ENCODE data around the gene ZNF35. TPM values are rescaled to one million over a fixed set of nuclear protein-coding genes. Genes with fewer than 3 reads are reported as not detected.

Gene ZNF35
- total RNA-seq, 2 donors from 2014 or later: 7.0 to 7.1 TPM

DNA sequence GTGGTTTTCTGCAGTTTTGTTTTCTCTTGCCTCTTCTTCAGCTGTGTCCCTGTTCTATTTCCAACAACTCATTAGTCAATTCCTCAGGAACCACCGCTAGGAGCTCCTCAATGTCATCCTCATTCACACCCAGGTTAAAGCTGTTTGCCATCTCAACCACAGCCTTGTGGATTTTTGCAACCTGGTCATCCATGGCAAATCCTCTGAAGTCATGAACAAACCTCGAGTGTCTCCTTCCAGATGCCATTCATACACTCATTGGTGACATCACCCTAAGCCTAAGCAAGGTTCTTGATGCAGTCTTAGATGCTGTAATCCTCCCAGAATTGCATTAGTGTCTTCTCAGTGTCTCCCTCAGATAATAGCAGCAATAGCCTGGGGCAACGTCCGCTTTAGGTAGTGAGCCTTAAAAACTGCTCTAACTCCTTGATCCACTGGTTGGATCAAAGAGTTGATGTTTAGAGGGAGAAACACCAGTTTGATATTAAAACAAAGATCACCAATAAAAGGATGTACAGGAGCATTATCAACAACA, 32.5 kb downstream of the ZNF35 start:
- intact Hi-C loops (cut with DNase I, micrococcal nuclease): no loop called here
- ATAC-seq (no peak), DNase-seq (no peak)

GRCh38 chr3:44682182-44682896, 33.8 kb downstream of the ZNF35 start:
- intact Hi-C loops (cut with DNase I, micrococcal nuclease): no loop called here
- DNase-seq: no peak

GRCh38 chr3:44685128-44685800, 36.7 kb downstream of the ZNF35 start:
- peak; percentile 96 for ATAC-seq
- peak; percentile 71 to 77 for DNase-seq
- intact Hi-C loops (cut with DNase I, micrococcal nuclease): no loop called here

More at GRCh38 chr3:44682182-44682896, 33.8 kb downstream of the ZNF35 start:
- ATAC-seq: no peak

GRCh38 chr3:44687898-44688297, 39.4 kb downstream of the ZNF35 start:
- intact Hi-C loops (cut with DNase I, micrococcal nuclease): no loop called here
- ATAC-seq (no peak), DNase-seq (no peak)

Other genes with a start within 250 kb of the ZNF35 start
- 10 to 100 TPM; 13.4 to 14.7 TPM for gene ZNF445, start 171.1 kb upstream of the ZNF35 start, total RNA-seq
- 1 to 10 TPM; 1.1 TPM for gene ZKSCAN7, start 93.5 kb upstream of the ZNF35 start, total RNA-seq
- 1 to 10 TPM; 1.2 to 1.5 TPM for gene ZNF660, start 63.8 kb upstream of the ZNF35 start, total RNA-seq
- gene ZNF197, start 23.7 kb upstream of the ZNF35 start, total RNA-seq: 10 to 100 TPM; 10.1 to 12.5 TPM
- gene ZNF502, start 63.9 kb downstream of the ZNF35 start, total RNA-seq: 1 to 10 TPM; 2.2 to 3.1 TPM
- 1 to 10 TPM; 1.3 to 2.6 TPM for gene ZNF501, start 80.9 kb downstream of the ZNF35 start, total RNA-seq
- gene KIAA1143, start 112.9 kb downstream of the ZNF35 start, total RNA-seq: 10 to 100 TPM; 14.4 to 16.0 TPM
- 1 to 10 TPM; 2.6 to 4.2 TPM for gene KIF15, start 113.1 kb downstream of the ZNF35 start, total RNA-seq
- gene TMEM42, start 213.2 kb downstream of the ZNF35 start, total RNA-seq: 1 to 10 TPM; 6.6 to 9.2 TPM
- gene TGM4, start 225.9 kb downstream of the ZNF35 start, total RNA-seq: not detected

Data from left colon (tissue), 2 donors.